ENCODE measurements around the gene HPN.

GRCh38 chr19:35088131-35088913, 46.8 kb downstream of the HPN start:
- TF ChIP-seq CTCF (IDR thresholded peaks at IDR 0.05; ENCODE audit: low read length) (no peak), EZH2phosphoT487 (IDR thresholded peaks at IDR 0.05; ENCODE audit: low read length) (no peak), EZH2 (optimal IDR thresholded peaks at IDR 0.05; ENCODE audit: low read depth, low read length) (no peak)

Data from MM.1S (cell line).